Body of pancreas (tissue), 4 donors: ENCODE data around the gene FASTKD1. TPM values are rescaled to one million over a fixed set of nuclear protein-coding genes. Genes with fewer than 3 reads are reported as not detected.
"Not testable (repeated sequence)": the region's sequence is repeated elsewhere in the genome, so short reads cannot be mapped to it uniquely, and the experiment has no call there.

Experiments
- ATAC-seq: fragments of 150-250 bp; one replicate; pipeline ENCODE4 v1.9.1; 2016
- DNase-seq, 4 donors: peaks; one replicate each; pipeline ENCODE4 v3.0.0-alpha.2; 2019
- H3K27ac ChIP-seq, 4 donors: fragments of 200-600 bp; sonication (generic); 1 replicate in 3 of 4; 2 replicates in 1 of 4; pipeline versions ENCODE4 v1.5.1 to v1.6.1; 2016 to 2019; ENCODE audit warnings: mild to moderate bottlenecking in 1 of 4, mixed read lengths in 1 of 4, moderate library complexity in 1 of 4
- H3K27me3 ChIP-seq, 2 donors: fragments of 200-600 bp; sonication (generic); one replicate each; pipeline ENCODE4 v1.6.0; 2016; ENCODE audit warnings: mild to moderate bottlenecking in 1 of 2
- H3K36me3 ChIP-seq, 2 donors: fragments of 200-600 bp; sonication (generic); replicated peaks in 1 of 2; 2 replicates each; pipeline ENCODE4 v1.5.1; 2016; ENCODE audit warnings: low read depth in 2 of 2; ENCODE audit not compliant: insufficient read depth in 1 of 2
- H3K4me1 ChIP-seq: fragments of 200-600 bp; sonication (generic); one replicate; pipeline ENCODE4 v1.6.0; 2016
- H3K4me3 ChIP-seq, 2 donors: fragments of 200-600 bp; sonication (generic); 1 replicate in 1 of 2; 2 replicates in 1 of 2; pipeline ENCODE4 v1.5.1; 2016 to 2019
- H3K9me3 ChIP-seq, 3 donors: fragments of 200-600 bp; sonication (generic); 1 replicate in 2 of 3; 2 replicates in 1 of 3; pipeline ENCODE4 v1.5.1; 2016
- CTCF ChIP-seq, 7 experiments: fragments of 450-650 bp in 4 of 7; fragments of 200-600 bp in 3 of 7; sonication (generic) in 3 of 7; IDR thresholded peaks; one replicate each; pipeline ENCODE4 v1.5.1; 2016 to 2019; ENCODE audit warnings: antibody characterized with exemption in 7 of 7
- POLR2A ChIP-seq, 3 donors: fragments of 450-650 bp; IDR thresholded peaks; one replicate each; pipeline ENCODE4 v1.6.1; 2016; ENCODE audit warnings: antibody characterized with exemption in 3 of 3, mild to moderate bottlenecking in 2 of 3
- WGBS, 2 donors: methylation state at CpG; one replicate each; pipeline ENCODE4 v1.1.5; 2017; 5-methylcytosine and 5-hydroxymethylcytosine counted together
- intact Hi-C: fragments of 100-400 bp; cut with DNase I; formaldehyde crosslinking; loops from one replicate; pipeline ENCODE4 v1.15.1; 2023
- total RNA-seq, 2 donors: library from RNA; depleted of rRNA; stranded (reverse); fragments of >200 nt; gene quantifications; one replicate each; pipeline ENCODE4 v1.1.0, GENCODE V29; 2016

Gene FASTKD1
- total RNA-seq, 2 donors from 2014 or later = 13.2 to 18.2 TPM

- H3K27ac ChIP-seq = no peak overlapping the region
- H3K4me1 ChIP-seq = no peaks in the 10 kb centered on the region
- no peaks in the 10 kb centered on the region for H3K9me3 ChIP-seq
- TF ChIP-seq CTCF (IDR thresholded peaks at IDR 0.05) = no peak
- TF ChIP-seq POLR2A (IDR thresholded peaks at IDR 0.05) = no peak
- no peak overlapping the region for H3K4me3 ChIP-seq
- ATAC-seq (no peak), DNase-seq (no peak)
- no peaks in the 10 kb centered on the region for H3K36me3 ChIP-seq
- WGBS, 2 donors = 95 to 100% methylated on average over 1 of the region's 1 CpG
- H3K27me3 ChIP-seq = no peaks in the 10 kb centered on the region
- intact Hi-C loops = no loop called here
Measured at GRCh38 chr2:169561364-169561763, 12.3 kb downstream of the FASTKD1 start.

- intact Hi-C loops = no loop called here
- ATAC-seq = no peak
- 84 to 90% methylated on average over 2 of the region's 2 CpGs for WGBS, 2 donors
- Histone ChIP-seq H3K9me3 (no peaks in the 10 kb centered on the region), H3K36me3 (no peaks in the 10 kb centered on the region), H3K27me3 (no peaks in the 10 kb centered on the region), H3K27ac (no peak overlapping the region), H3K4me1 (no peaks in the 10 kb centered on the region), H3K4me3 (no peak overlapping the region)
- TF ChIP-seq CTCF (IDR thresholded peaks at IDR 0.05) = no peak
- no peak for DNase-seq
Measured at GRCh38 chr2:169546756-169547155, 26.9 kb downstream of the FASTKD1 start.

- ATAC-seq (no peak), DNase-seq (no peak)
- no peak for TF ChIP-seq POLR2A (IDR thresholded peaks at IDR 0.05)
- TF ChIP-seq CTCF (IDR thresholded peaks at IDR 0.05) = no peak
- intact Hi-C loops = no loop called here
- H3K9me3 ChIP-seq = no peaks in the 10 kb centered on the region
- H3K36me3 ChIP-seq = no peaks in the 10 kb centered on the region
- H3K27ac ChIP-seq = no peak overlapping the region
- no peak overlapping the region for H3K4me3 ChIP-seq
- 97% methylated on average over 3 of the region's 3 CpGs for WGBS, 2 donors
- H3K4me1 ChIP-seq = no peaks in the 10 kb centered on the region
- H3K27me3 ChIP-seq = no peaks in the 10 kb centered on the region
Measured at GRCh38 chr2:169542433-169542832, 31.2 kb downstream of the FASTKD1 start.

- Histone ChIP-seq H3K9me3 (no peaks in the 10 kb centered on the region), H3K4me3 (no peak overlapping the region), H3K27me3 (no peaks in the 10 kb centered on the region), H3K27ac (no peak overlapping the region), H3K4me1 (no peaks in the 10 kb centered on the region), H3K36me3 (no peaks in the 10 kb centered on the region)
- TF ChIP-seq POLR2A (IDR thresholded peaks at IDR 0.05) (no peak), CTCF (IDR thresholded peaks at IDR 0.05) (no peak)
- WGBS, 2 donors = 78 to 86% methylated on average over 2 of the region's 2 CpGs
- ATAC-seq (no peak), DNase-seq (no peak)
- intact Hi-C loops = no loop called here
Measured at GRCh38 chr2:169540146-169540545, 33.5 kb downstream of the FASTKD1 start.

- H3K27me3 ChIP-seq, H3K4me3 ChIP-seq, H3K9me3 ChIP-seq, ATAC-seq, H3K36me3 ChIP-seq, H3K4me1 ChIP-seq, DNase-seq, H3K27ac ChIP-seq, intact Hi-C loops: not testable (repeated sequence)
- 92 to 94% methylated on average over 2 of the region's 2 CpGs for WGBS, 2 donors
Measured at GRCh38 chr2:169539460-169539859, 34.2 kb downstream of the FASTKD1 start.
